Spleen (tissue), 7 donors: ENCODE results near the gene KIF1C.
A peak's percentile ranks its signal among the peaks of the same experiment; 100 is the strongest.

ENCODE experiments used
- POLR2A ChIP-seq, 3 donors: fragments of 450-650 bp; IDR thresholded peaks; one replicate each; pipeline ENCODE4 v1.5.1; 2017; ENCODE audit warnings: antibody characterized with exemption in 3 of 3, mild to moderate bottlenecking in 1 of 3
- TF ChIP-seq, protein P1 (sequence below), 11 experiments: fragments of 200-600 bp in 7 of 11; fragments of 450-650 bp in 4 of 11; sonication (generic) in 4 of 11; IDR thresholded peaks in 8 of 11; conservative IDR thresholded peaks in 3 of 11; 1 replicate in 7 of 11; 2 replicates in 4 of 11; pipeline versions ENCODE4 v1.4.0 to v1.8.0; 2016 to 2021; ENCODE audit warnings: antibody characterized with exemption in 11 of 11, inconsistent platforms in 4 of 11, mild to moderate bottlenecking in 1 of 11
- donor health status: DM: no; HTN: no; CAD: no; lungs with moderate emphysema.
- donor health status: DM: no; HTN: no; CAD: no.
- donor health status: DM: no; HTN: no; CAD: no.

GRCh38 chr17:5031365-5032082, 33.8 kb downstream of the KIF1C start:
- TF ChIP-seq, protein P1, sequence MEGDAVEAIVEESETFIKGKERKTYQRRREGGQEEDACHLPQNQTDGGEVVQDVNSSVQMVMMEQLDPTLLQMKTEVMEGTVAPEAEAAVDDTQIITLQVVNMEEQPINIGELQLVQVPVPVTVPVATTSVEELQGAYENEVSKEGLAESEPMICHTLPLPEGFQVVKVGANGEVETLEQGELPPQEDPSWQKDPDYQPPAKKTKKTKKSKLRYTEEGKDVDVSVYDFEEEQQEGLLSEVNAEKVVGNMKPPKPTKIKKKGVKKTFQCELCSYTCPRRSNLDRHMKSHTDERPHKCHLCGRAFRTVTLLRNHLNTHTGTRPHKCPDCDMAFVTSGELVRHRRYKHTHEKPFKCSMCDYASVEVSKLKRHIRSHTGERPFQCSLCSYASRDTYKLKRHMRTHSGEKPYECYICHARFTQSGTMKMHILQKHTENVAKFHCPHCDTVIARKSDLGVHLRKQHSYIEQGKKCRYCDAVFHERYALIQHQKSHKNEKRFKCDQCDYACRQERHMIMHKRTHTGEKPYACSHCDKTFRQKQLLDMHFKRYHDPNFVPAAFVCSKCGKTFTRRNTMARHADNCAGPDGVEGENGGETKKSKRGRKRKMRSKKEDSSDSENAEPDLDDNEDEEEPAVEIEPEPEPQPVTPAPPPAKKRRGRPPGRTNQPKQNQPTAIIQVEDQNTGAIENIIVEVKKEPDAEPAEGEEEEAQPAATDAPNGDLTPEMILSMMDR (IDR thresholded peaks at IDR 0.05 in 8 of 11, conservative IDR thresholded peaks at IDR 0.05 in 3 of 11), result peak; percentile 84 to 94 (median 88)
- no peak for TF ChIP-seq POLR2A (IDR thresholded peaks at IDR 0.05)
